HL-60/S4 (cell line): ENCODE results near the gene ARHGAP11B.
"Not testable (repeated sequence)": the region's sequence is repeated elsewhere in the genome, so short reads cannot be mapped to it uniquely, and the experiment has no call there.

Experiments
- in situ Hi-C: fragments of 300-500 bp; cut with MboI; formaldehyde crosslinking; loops from 2 replicates; pipeline ENCODE4 v1.14.3; 2022; ENCODE audit warnings: low sequenced_read_pairs

The ARHGAP11B gene

DNA sequence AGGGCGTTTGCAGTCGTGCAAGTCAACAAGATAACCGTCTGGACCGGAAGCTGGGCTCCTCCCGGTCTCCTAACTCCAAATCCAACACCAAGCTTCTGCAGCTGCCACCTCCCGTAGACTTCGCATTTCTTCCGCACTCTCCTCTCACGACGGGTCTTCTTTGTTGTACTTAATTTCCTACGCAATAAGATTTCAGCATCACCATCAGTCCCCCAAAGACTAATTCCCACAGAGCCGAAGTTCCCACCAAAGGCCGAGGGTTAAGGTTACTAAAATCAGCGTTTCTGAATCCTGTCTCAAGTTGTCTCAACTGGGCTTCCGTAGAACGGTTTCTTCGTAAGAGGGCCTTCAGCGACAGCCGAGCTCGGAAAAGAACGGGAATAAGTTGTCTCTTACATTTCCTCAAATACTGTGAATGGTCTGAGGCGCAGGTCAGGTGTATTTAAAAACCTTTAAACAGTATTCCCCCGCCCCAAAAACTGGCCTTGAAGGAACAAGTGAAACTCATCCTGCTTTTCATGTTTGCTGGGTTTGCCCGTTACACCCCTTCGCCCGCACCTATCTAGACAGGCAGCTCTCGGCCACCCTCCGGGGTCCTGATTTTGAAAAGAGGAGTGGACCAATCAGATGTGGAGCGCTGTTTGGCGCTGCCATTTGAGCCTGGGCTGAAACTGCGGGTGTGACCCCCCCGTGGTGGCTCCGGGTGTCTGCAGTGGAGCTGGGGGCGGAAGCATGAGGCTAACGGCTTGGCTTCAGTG lies at the start of gene ARHGAP11B:
Gene ARHGAP11B, plus strand, starts transcription at position 693 of the 758 bp plus-strand sequence.
- in situ Hi-C loops = not testable (repeated sequence)

GRCh38 chr15:30579394-30579970 lies 46.4 kb upstream of the ARHGAP11B start:
- in situ Hi-C loops = not testable (repeated sequence)

- in situ Hi-C loops = not testable (repeated sequence)
These were observed 45.2 kb upstream of the ARHGAP11B start for GRCh38 chr15:30580716-30581115.

GRCh38 chr15:30598953-30599352 lies 27.0 kb upstream of the ARHGAP11B start:
- in situ Hi-C loops = not testable (repeated sequence)

DNA sequence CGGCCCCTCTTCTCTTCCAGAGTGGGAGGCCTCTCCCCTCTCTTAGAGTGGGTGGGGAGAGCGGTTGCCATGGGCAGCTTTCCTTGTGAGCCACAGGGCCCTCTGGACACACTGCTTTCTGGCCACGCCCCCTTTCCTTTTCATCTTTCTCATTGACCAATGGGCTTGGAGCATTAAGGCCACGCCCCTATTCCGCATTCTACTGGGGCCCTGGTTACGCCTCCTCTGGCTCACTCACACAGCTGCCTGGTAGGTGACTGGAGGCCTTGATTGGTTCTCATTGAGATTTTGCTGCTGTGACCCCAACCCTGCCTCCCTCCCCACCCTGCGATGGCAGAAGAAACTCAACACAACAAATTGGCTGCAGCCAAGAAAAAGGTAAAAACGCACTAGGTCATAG lies 22.1 kb upstream of the ARHGAP11B start, which contains the start of gene GOLGA8H:
Gene GOLGA8H, plus strand, starts transcription at position 233 of the 400 bp plus-strand sequence. Its CDS starts 98 bp downstream, at position 331.
- in situ Hi-C loops = not testable (repeated sequence)

- in situ Hi-C loops = not testable (repeated sequence)
These were observed 13.7 kb upstream of the ARHGAP11B start for GRCh38 chr15:30612271-30612670.

DNA sequence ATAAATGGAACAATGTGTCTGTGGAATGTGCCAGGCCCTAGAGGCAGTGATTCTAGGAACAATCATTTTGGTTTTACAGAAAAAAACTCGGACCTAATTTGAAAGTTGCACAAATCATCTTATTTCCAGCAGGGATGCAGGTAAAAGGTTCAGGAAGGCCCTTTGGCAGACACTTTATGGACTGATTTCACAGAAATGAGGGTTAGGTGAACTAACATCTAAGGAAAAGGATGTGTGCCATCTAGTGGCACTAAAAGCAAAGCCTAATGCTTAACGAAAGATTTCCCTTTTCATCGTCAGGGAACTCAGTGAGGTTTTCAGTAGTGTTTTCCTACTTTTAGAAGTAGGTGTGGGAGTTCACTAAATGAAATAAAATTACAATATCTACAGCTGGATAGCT lies 4.6 kb upstream of the ARHGAP11B start:
- in situ Hi-C loops = not testable (repeated sequence)

- in situ Hi-C loops = not testable (repeated sequence)
These were observed 252 bp downstream of the ARHGAP11B start for GRCh38 chr15:30626194-30626565.

DNA sequence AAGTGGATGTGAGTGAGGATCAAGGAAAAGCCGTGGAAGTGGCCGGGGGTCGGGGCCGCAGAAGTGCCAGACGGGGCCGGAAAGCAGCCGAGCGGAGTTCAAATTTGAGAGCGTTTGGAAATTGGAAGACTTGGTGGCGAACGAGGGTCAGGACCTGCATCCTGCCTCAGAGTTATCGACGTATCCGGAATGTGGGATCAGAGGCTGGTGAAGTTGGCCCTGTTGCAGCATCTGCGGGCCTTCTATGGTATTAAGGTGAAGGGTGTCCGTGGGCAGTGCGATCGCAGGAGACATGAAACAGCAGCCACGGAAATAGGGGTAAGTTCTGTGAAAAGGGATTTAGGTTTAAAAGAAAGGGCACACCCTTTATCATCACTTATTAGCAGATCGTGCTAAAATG lies 704 bp downstream of the ARHGAP11B start:
- in situ Hi-C loops = not testable (repeated sequence)

DNA sequence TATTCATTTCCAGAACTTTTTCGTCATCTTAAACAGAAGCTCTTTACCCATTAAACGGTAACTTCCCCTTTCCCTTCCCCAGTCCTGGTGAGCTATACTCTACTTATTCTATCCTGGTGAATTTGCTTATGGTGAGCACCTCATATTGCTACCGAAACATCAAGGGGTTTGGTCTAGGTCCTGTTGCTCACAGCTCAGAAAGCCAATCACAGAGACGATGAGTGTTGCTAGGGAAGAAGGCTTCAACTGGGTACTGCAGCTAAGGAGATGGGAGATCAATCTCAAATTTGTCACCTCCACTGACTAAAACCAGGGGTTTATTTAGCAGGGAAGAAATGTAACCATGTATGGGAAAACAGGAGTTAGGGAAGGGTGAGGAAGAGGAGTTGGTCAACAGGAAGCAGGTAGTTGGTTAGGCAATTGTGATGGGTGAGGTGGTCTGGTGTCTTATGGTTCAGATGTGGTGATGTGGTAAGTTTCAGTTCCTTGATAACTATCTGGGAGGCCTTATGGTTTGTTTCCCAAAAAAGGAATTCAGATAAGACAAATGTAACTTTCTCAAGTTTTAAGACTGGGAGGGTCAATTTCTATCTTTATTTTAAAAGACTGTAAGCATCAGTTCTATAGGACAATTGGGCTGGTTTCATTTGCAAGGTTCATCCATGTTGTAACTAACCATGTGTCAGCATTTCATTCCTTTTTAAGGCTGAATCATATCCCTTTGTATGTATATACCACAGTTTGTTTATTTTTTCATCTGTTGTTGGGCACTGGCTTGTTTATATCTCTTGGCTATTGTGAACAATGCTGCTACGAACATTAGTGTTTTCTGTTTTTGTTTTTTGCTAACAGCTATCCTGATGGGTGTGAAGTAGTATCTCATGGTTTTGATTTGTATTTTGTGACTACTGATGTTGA lies 24.3 kb downstream of the ARHGAP11B start:
- in situ Hi-C loops = no loop called here

GRCh38 chr15:30661154-30661553 lies 35.2 kb downstream of the ARHGAP11B start:
- in situ Hi-C loops = not testable (repeated sequence)

- in situ Hi-C loops = not testable (repeated sequence)
These were observed 43.7 kb downstream of the ARHGAP11B start for GRCh38 chr15:30669621-30670020.

DNA sequence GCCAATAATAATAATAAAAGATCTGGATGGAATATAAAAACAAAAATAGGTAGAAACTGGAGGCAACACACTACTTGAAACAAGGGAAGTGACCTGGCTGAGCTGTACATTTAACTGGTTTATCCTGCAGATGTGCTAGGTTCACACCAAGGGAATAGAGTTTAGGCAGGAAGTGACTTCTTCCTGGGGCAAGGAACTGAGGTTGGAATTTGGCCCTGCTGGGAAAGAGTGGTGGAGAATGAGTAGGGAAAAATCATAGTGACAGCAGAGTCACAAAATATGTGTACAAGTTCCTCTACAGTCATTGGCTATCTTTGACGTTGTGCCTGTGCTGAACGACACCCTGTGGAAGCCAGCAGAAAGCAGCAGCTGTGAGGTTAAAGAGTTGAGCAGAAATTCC lies 44.1 kb downstream of the ARHGAP11B start:
- in situ Hi-C loops = no loop called here

- in situ Hi-C loops = no loop called here
These were observed 45.4 kb downstream of the ARHGAP11B start for GRCh38 chr15:30671309-30671708.

GRCh38 chr15:30675126-30675525 lies 49.2 kb downstream of the ARHGAP11B start:
- in situ Hi-C loops = no loop called here

- in situ Hi-C loops = not testable (repeated sequence)
These were observed 50.0 kb downstream of the ARHGAP11B start for GRCh38 chr15:30675891-30676290.

GRCh38 chr15:30680997-30681396 lies 55.1 kb downstream of the ARHGAP11B start:
- in situ Hi-C loops = not testable (repeated sequence)

- in situ Hi-C loops = not testable (repeated sequence)
These were observed 59.9 kb downstream of the ARHGAP11B start for GRCh38 chr15:30685709-30686285.

DNA sequence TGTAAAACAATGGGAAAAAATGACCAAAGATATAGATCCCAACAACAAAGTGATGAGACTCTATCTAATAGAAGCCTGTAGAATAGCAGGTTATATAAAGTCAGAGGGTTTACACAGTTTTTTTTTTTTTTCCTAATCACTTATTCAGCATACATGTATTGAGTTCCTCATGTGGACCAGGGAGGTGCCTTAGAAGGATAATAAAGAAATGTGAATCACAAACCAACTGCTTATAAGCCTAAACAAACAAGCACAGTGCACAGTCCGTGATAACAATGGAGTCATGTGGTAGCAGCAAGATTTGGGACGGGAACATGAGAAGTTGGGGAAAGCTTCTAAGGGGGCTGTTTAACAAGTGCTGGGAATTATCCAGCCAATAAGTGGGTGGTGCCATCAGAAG lies 60.7 kb downstream of the ARHGAP11B start:
- in situ Hi-C loops = not testable (repeated sequence)
